ENCODE results near the gene BOLA1.

BOLA1 gene

GRCh38 chr1:149885339-149886120 lies 13.8 kb upstream of the BOLA1 start (continued):
- TF ChIP-seq ZNF148 (tag by site-specific recombination; IDR thresholded peaks at IDR 0.05; ENCODE audit: borderline replicate concordance) (no peak), ZNF175 (tag by site-specific recombination; IDR thresholded peaks at IDR 0.05) (no peak), ZNF707 (tag by site-specific recombination; IDR thresholded peaks at IDR 0.05) (no peak), ZNF391 (tag by site-specific recombination; IDR thresholded peaks at IDR 0.05; ENCODE audit: borderline replicate concordance, low read depth) (no peak), PATZ1 (tag by site-specific recombination; IDR thresholded peaks at IDR 0.05) (no peak; the same call in 1 of the 2 replicates), ZNF529 (tag by site-specific recombination; IDR thresholded peaks at IDR 0.05; ENCODE audit: insufficient replicate concordance) (no peak), ZNF558 (tag by site-specific recombination; IDR thresholded peaks at IDR 0.05) (0 out of 2 replicates have a peak, but pooled peaks have one; percentile 34), ZNF48 (tag by site-specific recombination; IDR thresholded peaks at IDR 0.05) (no peak), PRDM4 (tag by site-specific recombination; IDR thresholded peaks at IDR 0.05) (no peak), BCL11A (tag by site-specific recombination; IDR thresholded peaks at IDR 0.05; ENCODE audit: low read depth) (peak; percentile 90; the same call in 1 of the 2 replicates), ZFP3 (tag by site-specific recombination; IDR thresholded peaks at IDR 0.05; ENCODE audit: low read depth) (no peak), ZNF416 (tag by site-specific recombination; IDR thresholded peaks at IDR 0.05) (no peak), SALL2 (tag by site-specific recombination; IDR thresholded peaks at IDR 0.05; ENCODE audit: borderline replicate concordance) (no peak), ZNF449 (tag by site-specific recombination; IDR thresholded peaks at IDR 0.05) (peak; percentile 47; the same call in 1 of the 2 replicates), ZBTB8A (tag by site-specific recombination; IDR thresholded peaks at IDR 0.05) (peak; percentile 45), ZNF621 (tag by site-specific recombination; IDR thresholded peaks at IDR 0.05) (no peak), ZNF624 (tag by site-specific recombination; IDR thresholded peaks at IDR 0.05) (no peak), ZNF501 (tag by site-specific recombination; IDR thresholded peaks at IDR 0.05) (0 out of 2 replicates have a peak, but pooled peaks have one; percentile 46), ZBTB11 (tag by site-specific recombination; conservative IDR thresholded peaks at IDR 0.05; ENCODE audit: low read depth) (0 out of 2 replicates have a peak, but pooled peaks have one; percentile 28), ZNF544 (tag by site-specific recombination; IDR thresholded peaks at IDR 0.05) (no peak), ZNF513 (tag by site-specific recombination; IDR thresholded peaks at IDR 0.05) (no peak), ZNF776 (tag by site-specific recombination; IDR thresholded peaks at IDR 0.05; ENCODE audit: borderline replicate concordance) (no peak), ZBTB20 (tag by site-specific recombination; IDR thresholded peaks at IDR 0.05) (peak; percentile 83), OVOL3 (tag by site-specific recombination; IDR thresholded peaks at IDR 0.05) (no peak), RBAK (tag by site-specific recombination; IDR thresholded peaks at IDR 0.05) (no peak), ZNF626 (tag by site-specific recombination; IDR thresholded peaks at IDR 0.05) (no peak)

Measured in HEK293 (cell line).